ENCODE measurements around the gene DOK5. TPM values are rescaled to one million over a fixed set of nuclear protein-coding genes. Genes with fewer than 3 reads are reported as not detected.

The DOK5 gene
- total RNA-seq, 2 donors from 2014 or later, result 1.3 to 17.3 TPM

DNA sequence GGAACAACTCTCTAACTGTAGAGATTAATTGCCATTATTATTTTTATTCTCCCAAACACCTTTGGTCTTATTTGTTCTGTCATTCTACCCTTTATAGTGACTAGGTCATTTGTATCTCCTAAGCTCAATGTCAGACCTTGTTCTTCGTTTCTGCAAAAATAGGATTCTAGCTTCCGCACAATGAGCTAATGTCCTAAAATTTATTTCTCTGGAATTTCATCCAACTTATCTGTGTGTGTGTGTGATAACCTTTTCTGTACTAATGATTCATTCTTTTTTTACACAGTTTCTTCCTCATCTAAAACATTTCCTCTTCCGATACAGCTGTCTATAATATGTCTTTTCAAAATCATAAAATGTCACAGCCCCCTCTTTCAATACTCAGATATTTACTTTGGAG lies 84.5 kb downstream of the DOK5 start:
- DNase-seq (ENCODE audit: low spot score in 2 of 2) (no peak), ATAC-seq (no peak)
- Mint-ChIP-seq H3K36me3 (peaks cover 0 to 14% of the 10 kb centered on the region in 2 donors), H3K9me3 (peaks cover 7 to 16% of the 10 kb centered on the region in 2 donors), H3K27ac (no peak overlapping the region)

DNA sequence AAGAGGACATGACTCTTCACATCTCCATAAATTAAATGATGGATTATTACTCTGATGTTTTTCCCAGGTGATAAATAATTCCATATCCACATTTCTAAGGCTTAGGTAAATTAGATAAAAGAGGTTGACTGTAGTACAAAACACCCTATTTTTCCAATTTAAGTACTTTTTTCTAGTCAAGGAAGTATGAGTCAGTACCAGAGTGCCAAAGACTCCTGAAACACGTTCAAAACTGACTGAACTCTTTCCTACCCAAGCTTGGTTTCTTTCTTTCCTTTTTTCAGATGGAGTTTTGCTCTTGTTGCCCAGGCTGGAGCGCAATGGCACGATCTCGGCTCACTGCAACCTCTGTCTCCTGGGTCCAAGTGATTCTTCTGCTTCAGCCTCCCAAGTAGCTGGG lies 85.0 kb downstream of the DOK5 start:
- H3K9me3 Mint-ChIP-seq, result peaks cover 7 to 16% of the 10 kb centered on the region in 2 donors
- ATAC-seq (no peak), DNase-seq (ENCODE audit: low spot score in 2 of 2) (no peak)
- H3K36me3 Mint-ChIP-seq, result peaks cover 0 to 14% of the 10 kb centered on the region in 2 donors
- H3K27ac Mint-ChIP-seq, result no peak overlapping the region

DNA sequence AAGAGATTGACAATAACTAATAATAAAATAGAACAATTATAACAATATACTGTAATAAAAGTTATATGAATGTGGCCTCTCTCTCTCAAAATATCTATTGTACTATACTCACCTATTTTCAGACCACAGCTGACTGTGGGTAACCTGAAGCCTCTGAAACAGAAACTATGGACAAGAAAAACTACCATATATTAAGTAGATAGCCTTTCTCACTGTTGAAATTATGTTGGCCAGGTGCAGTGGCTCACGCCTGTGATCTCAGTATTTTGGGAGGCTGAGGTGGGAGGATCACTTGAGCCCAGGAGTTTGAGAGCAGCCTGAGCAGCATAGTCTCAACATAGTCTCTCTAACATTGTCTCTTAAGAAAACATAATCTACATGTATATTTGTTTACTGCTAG lies 89.9 kb downstream of the DOK5 start:
- H3K36me3 Mint-ChIP-seq, result peaks cover 0 to 9% of the 10 kb centered on the region in 2 donors
- no peak for ATAC-seq
- DNase-seq (ENCODE audit: low spot score in 2 of 2), result no peak
- no peak overlapping the region for H3K27ac Mint-ChIP-seq
- H3K9me3 Mint-ChIP-seq, result peaks cover 3 to 6% of the 10 kb centered on the region in 2 donors

DNA sequence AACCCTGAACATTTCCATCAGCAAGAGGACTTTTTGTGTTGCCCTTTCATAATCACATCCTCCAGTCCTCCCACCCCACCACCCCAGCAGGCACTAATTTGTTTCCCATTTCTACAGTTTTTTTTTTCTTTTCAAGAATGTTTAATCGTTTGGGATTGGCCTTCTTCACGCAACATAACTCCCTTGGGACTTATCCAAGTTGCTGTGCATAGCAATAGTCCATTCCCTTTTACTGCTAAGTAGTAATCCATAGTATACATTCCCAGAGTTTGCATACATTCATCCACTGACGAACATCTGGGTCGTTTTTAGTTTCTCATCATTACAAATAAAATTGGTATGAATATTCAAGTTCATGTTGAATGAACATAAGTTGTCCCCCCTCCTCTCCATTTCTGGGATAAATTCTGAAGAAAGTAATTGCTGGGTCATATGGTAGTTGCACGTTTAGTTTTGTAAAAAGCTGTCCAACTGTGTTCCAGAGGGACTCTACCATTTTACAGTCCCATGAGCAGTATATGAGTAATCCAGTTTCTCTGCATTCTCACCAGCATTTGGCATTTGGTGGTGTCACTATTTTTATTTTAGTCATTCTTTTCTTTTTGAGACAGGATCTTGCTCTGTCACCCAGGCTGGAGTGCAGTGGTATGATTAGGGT lies 90.8 kb downstream of the DOK5 start:
- H3K27ac Mint-ChIP-seq, result no peak overlapping the region
- DNase-seq (ENCODE audit: low spot score in 2 of 2) (no peak), ATAC-seq (peak; percentile 22 to 44)
- no peaks in the 10 kb centered on the region for H3K9me3 Mint-ChIP-seq
- H3K36me3 Mint-ChIP-seq, result peaks cover 0 to 2% of the 10 kb centered on the region in 2 donors

DNA sequence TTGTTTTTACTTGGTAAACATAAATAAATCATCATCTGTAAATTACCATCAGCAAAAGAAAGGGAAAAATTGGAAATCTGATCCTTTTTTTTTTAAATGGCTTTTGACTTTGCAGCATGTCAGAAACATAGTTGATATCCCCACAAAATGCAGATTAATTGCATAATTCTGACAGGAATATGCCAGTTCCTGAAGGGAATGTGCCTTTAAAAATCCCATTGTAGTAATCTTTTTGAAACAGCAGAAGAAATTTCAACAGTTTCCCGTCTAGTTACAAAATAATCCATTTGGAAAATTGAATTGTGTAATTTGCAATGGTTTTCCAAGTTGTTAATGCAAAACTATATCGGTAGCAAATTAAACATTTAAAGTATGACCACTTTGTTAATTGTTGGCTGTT lies 95.2 kb downstream of the DOK5 start:
- ATAC-seq (no peak), DNase-seq (ENCODE audit: low spot score in 2 of 2) (no peak)
- no peaks in the 10 kb centered on the region for H3K9me3 Mint-ChIP-seq

DNA sequence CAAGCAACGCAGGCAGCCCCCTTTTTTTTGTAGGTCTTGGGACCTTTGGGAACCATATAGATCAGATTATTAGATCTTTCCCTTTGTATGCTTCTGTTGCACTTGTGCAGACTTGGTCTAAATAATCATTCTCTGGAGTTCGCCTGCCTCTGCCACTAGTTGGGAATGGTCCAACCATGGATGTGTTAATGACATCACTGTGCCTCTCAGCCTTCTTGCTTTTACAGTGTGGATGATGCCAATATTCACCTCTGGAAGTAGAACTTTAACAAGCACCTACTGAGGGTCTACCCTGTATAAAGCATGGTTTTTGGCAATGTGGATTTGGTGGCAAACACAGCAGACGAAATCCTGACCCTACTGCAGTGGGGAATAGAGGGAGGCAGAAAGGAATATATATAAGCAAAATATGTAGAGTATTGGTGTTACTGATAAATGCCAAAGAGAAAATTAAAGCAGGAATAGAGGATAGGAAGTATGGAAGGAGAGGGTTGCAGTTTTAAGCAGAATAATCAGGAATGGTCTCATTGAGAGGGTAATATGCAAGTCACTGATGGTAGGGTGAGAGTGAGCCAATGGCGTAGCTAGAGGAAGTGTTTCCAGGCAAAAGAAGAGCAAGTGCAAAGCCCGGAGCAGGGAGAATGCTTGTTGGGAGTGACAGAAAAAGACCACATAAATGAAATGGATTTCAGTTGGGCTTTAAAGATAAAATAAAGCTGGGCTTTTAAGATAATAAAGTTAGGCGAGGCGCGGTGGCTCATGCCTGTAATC lies 97.5 kb downstream of the DOK5 start:
- no peak for ATAC-seq
- no peaks in the 10 kb centered on the region for H3K9me3 Mint-ChIP-seq
- H3K36me3 Mint-ChIP-seq, result no peaks in the 10 kb centered on the region
- no peak overlapping the region for H3K27ac Mint-ChIP-seq
- no peak for DNase-seq (ENCODE audit: low spot score in 2 of 2)

More for the DNA sequence above, 95.2 kb downstream of the DOK5 start:
- Mint-ChIP-seq H3K36me3 (no peaks in the 10 kb centered on the region), H3K27ac (no peak overlapping the region)

DNA sequence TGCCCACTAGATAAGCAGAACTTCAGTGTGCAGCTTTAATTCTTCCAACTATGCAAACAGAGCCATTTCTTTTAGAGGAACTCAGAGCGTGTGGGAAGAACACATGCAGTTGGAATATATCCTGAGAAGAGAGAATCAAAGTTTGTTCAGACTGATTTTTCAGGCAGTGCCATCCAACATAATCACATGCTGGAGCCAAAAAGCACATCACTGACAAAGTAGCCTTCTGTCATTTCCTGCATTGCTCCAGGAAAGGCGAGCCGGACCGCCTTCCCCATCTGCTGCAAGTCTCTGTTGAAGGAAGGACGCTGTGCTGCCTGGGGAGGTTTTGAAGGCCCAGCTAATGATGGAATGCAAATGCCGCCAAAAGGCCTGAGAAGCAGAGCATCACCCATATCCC lies 98.4 kb downstream of the DOK5 start:
- ATAC-seq, result no peak
- H3K27ac Mint-ChIP-seq, result no peak overlapping the region
- no peaks in the 10 kb centered on the region for H3K9me3 Mint-ChIP-seq
- no peaks in the 10 kb centered on the region for H3K36me3 Mint-ChIP-seq
- DNase-seq (ENCODE audit: low spot score in 2 of 2), result no peak

DNA sequence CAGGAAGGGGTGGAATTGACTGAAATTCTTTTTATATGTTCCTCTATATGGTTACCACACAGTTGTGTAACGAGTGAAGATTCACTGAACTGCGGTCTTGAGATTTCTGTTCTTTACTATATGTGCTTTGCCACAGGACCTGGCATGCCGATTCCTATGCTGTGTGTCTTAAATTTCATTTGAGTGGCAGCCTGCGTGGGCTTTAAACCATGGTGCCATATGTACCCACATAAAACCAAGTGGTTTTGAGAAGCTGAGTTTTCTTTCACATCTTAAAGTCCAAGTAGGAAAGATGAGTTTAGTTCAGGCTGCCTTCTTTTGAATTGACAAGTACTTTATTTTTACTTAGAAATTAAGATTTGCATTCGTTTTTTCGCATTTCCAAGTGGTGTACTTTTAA lies 101.1 kb downstream of the DOK5 start:
- Mint-ChIP-seq H3K36me3 (no peaks in the 10 kb centered on the region), H3K27ac (no peak overlapping the region), H3K9me3 (no peaks in the 10 kb centered on the region)
- DNase-seq (ENCODE audit: low spot score in 2 of 2), result no peak
- ATAC-seq, result no peak

DNA sequence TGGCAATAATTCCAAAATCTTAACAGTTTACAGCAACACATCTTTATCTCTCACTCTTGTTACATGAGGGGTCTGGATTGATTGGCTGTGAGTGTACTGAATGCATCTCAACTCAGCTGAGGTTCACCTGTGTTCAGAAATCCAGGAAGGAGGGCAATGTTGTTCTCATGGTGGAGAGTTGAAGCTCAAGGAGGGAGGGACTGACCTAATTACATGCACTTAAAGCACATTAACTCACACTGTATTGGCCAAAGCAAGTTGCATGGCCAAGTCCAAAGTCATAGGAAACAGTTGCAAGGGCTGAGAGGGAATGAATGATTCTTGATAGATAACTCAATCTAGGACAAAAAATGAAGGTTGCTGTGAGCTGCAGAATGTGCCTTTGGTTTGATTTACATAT lies 102.2 kb downstream of the DOK5 start:
- H3K36me3 Mint-ChIP-seq, result no peaks in the 10 kb centered on the region
- peaks cover 0 to 5% of the 10 kb centered on the region in 2 donors for H3K9me3 Mint-ChIP-seq
- H3K27ac Mint-ChIP-seq, result no peak overlapping the region
- DNase-seq (ENCODE audit: low spot score in 2 of 2) (no peak), ATAC-seq (no peak)

DNA sequence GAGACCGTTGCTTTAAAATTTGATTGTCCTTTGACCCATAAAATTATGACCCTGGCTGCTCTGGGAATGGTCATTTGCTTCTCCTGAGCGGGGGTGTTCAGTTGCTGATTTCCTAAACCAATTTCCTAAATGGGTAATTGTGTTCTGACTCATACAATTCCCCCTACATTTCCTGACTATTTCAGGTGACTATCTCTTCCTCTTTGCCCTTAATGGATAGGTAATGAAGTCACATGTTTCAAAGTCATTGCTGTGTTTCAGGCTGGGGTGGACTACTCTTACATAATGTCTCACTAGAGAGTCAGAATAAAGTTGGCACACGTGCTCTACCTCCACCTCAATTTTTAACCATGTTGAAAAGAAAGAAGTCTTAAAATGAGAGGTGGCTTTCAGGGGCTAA lies 109.8 kb downstream of the DOK5 start:
- DNase-seq (ENCODE audit: low spot score in 2 of 2), result no peak
- ATAC-seq, result no peak
- Mint-ChIP-seq H3K27ac (no peak overlapping the region), H3K9me3 (peaks cover 14 to 16% of the 10 kb centered on the region in 2 donors), H3K36me3 (no peaks in the 10 kb centered on the region)

DNA sequence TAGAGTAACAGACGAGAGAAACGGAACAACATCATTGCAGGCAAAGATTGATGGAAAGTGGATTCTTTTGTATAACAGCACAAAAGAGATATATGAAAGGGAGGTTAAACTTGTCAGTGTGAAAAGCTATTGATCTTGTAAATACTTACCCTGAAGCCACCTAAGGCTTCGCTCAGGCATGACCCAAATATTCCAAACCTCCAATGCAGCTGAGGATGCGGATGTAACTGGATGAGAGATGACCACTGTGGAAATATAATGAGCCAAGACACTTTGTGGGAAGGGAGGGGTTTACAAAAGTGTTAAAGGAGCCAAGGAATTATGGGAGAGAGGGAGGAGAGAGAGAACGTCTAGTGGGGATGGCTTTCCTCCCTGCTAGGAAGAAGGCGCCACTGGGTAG lies 112.0 kb downstream of the DOK5 start:
- ATAC-seq (no peak), DNase-seq (ENCODE audit: low spot score in 2 of 2) (no peak)
- Mint-ChIP-seq H3K27ac (no peak overlapping the region), H3K36me3 (no peaks in the 10 kb centered on the region), H3K9me3 (peaks cover 10 to 16% of the 10 kb centered on the region in 2 donors)

DNA sequence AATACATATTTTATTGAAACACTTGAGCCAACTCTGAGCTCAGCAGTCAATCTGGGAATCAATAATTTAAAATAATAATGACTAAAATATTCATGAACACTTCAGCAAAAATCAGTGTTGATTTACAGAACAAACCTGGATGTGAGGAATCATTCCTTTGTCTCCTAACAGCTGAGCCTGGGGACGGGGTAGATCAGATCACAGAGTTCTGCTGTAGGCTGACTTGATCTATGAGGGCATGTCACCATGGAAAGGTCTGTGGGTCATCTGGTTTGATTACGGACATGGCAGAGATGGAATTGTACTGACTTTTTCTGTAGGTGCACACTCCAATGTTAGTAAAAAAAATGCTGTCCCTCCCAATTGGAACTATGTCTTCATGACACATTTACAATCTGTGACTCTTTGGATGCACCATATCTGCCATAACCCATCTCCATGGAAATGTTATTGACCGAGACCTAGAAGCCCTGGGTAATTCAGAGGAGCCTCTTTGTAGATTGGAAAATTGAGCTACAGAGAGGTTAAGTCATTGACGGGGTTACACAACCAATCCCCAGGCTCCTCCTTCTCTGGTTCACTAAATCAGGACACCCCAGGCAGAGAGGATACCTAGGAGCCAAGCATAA lies 114.1 kb downstream of the DOK5 start:
- Mint-ChIP-seq H3K9me3 (peaks cover 0 to 7% of the 10 kb centered on the region in 2 donors), H3K27ac (no peak overlapping the region), H3K36me3 (no peaks in the 10 kb centered on the region)
- DNase-seq (ENCODE audit: low spot score in 2 of 2) (no peak), ATAC-seq (no peak)

DNA sequence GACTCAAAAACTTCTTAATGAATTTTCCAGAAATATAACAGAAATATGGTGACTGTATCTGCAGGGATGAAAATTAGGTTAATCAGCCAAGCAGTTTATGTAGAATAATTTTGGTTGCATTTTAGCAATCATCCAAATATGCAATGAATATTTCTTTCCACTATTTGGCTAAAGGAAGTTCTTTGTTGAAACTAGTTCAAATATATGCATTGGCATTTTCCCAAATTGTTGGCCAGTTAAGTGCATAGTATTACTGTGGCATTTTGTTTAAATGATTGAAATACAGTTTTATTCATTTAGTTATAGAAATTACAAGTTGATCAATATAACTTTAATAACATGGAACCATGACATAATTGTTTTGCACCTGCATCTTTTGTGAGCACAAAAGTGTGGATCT lies 115.5 kb downstream of the DOK5 start:
- DNase-seq (ENCODE audit: low spot score in 2 of 2), result no peak
- H3K36me3 Mint-ChIP-seq, result no peaks in the 10 kb centered on the region
- H3K27ac Mint-ChIP-seq, result no peak overlapping the region
- H3K9me3 Mint-ChIP-seq, result no peaks in the 10 kb centered on the region
- no peak for ATAC-seq

DNA sequence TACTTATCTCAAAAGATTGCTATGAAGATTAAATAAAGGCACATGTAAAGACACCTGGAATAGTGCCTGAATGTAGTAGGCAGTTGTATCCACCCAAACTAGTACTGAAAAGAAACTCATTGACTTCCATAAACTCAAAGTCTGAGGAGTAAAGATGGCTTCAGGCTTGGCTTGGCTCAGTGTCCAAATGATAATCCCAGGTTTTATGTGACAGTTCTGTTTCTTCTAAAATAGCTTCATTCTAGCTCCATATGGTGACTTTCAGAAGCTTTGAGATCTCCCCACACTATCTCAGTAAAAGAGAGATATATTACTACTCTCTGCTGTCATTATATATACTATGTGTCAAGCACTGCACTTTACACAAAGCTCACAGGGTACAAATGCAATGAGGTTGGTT lies 121.3 kb downstream of the DOK5 start:
- DNase-seq (ENCODE audit: low spot score in 2 of 2) (no peak), ATAC-seq (no peak)
- H3K27ac Mint-ChIP-seq, result no peak overlapping the region
- peaks cover 5 to 17% of the 10 kb centered on the region in 2 donors for H3K36me3 Mint-ChIP-seq
- peaks cover 8 to 16% of the 10 kb centered on the region in 2 donors for H3K9me3 Mint-ChIP-seq

DNA sequence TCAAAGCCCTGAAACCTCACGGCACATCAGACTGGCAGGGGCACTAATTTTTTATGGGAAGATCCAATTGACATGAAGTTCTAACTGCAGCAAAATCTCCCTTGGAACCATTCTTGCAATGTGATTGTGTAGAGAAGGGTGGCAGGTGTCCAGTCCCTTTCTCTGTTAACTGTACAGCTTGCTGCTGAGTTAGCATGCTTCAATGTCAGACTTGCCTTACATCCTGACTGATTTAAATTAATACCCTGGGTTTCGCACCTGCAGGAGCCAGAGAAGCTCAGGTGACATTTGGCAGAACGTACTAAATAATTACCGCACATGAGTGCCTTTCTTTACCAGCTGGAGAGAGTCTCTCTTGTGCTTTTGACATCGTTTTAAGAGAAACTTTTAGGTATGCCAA lies 123.0 kb downstream of the DOK5 start:
- Mint-ChIP-seq H3K36me3 (peaks cover 5 to 17% of the 10 kb centered on the region in 2 donors), H3K9me3 (peaks cover 8 to 16% of the 10 kb centered on the region in 2 donors), H3K27ac (no peak overlapping the region)
- DNase-seq (ENCODE audit: low spot score in 2 of 2) (no peak), ATAC-seq (no peak)

DNA sequence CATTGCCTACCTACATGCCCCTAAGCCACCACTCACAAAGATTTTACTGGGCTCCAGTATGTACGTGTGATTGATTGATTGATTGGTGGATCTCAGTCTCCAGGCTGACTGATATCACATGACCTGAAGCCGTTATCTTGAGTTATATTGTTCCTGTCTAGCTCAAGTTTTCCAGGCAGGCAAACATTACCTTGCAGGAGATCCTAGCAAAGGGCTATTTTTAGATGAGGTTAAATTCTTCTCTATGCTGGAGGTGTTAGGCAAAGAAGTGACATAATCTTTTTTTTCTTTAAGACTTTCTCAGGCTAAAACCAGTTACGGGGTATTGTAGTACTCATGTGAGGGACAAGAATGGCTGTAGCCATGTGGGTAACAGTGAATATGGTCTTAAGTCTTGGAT lies 125.2 kb downstream of the DOK5 start:
- H3K27ac Mint-ChIP-seq, result no peak overlapping the region
- H3K36me3 Mint-ChIP-seq, result peaks cover 5 to 17% of the 10 kb centered on the region in 2 donors
- peaks cover 8 to 16% of the 10 kb centered on the region in 2 donors for H3K9me3 Mint-ChIP-seq
- ATAC-seq (no peak), DNase-seq (ENCODE audit: low spot score in 2 of 2) (no peak)

DNA sequence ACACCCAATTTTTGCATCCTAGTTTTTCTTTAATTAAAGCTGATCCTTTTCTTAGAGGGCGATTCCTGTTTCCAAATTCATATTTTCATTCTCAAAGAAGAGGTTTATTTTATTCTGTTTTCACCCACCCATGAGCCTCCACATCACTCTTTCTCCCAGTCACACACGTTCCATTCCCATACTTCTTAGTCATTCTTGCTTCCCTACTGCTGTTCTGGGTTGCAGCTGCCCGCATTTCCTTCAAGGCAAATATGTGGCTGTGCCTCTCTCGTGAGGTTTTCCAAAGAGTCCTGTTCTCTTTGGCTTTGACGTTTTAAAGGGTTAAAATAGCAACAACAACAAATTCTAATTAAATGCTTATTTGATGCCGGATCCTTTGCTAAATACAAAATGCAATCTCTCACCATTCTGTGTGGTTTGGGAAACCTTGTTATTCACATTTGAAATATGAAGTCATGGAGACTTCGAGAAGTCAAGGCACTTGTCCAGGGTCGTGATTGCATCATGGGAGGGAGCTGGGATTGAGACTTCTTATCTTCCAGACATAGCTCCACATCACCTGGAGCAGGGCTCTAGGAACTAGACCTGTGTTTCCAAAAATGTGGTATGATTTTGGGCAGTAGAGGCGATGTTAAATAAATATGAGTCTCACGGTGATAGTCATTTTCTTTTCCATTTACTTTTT lies 126.6 kb downstream of the DOK5 start:
- Mint-ChIP-seq H3K36me3 (peaks cover 5 to 17% of the 10 kb centered on the region in 2 donors), H3K9me3 (peaks cover 8 to 16% of the 10 kb centered on the region in 2 donors), H3K27ac (no peak overlapping the region)
- DNase-seq (ENCODE audit: low spot score in 2 of 2), result no peak
- no peak for ATAC-seq

Data from activated naive CD4-positive, alpha-beta T cell treated with anti-CD3 and anti-CD28 coated beads, Interleukin-2, amount 50 U/mL, for 72 hours (primary cell).